Measurements from ENCODE around the gene ANKDD1A. TPM values are rescaled to one million over a fixed set of nuclear protein-coding genes. Genes with fewer than 3 reads are reported as not detected.
A peak's percentile ranks its signal among the peaks of the same experiment; 100 is the strongest.

The ANKDD1A gene
- total RNA-seq, 1 experiment from 2014 or later: 6.8 TPM

DNA sequence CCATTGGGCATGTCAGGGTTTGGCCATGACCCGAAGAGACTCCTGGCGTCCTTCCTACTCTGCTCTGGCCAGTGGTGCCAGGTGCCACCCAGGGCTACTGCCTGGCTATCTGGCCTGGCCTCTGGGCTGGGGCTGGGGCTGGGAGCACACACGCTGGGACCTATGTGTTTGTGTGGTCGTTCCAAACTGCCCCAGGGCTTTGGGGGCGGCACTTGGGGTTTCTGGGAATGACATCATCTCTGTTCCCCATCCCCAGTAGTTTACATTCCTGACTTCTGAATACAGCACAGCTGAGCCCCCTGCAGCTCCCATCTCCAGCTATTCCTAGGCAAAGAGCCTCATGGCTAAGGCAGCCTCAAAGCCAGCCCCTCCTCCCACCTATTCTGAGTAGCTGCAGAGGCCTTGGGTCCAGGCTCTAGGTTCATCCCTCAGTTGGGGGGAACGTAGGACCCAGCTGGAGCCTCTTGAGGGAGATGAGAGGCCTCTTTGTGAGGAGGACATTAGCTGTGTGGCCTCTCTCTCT, 45.6 kb upstream of the ANKDD1A start:
- TF ChIP-seq TCF7L2 (IDR thresholded peaks at IDR 0.05; ENCODE audit: low read depth, low read length): no peak
- TF ChIP-seq REST (IDR thresholded peaks at IDR 0.05; ENCODE audit: insufficient read depth in 1 of 2, low read depth in 2 of 2, low read length in 1 of 2): no peak
- TF ChIP-seq POLR2AphosphoS5 (IDR thresholded peaks at IDR 0.05; ENCODE audit: low read depth, low read length): no peak
- no peak for TF ChIP-seq CTCF (IDR thresholded peaks at IDR 0.05)
- DNase-seq (ENCODE audit: low read depth, low spot score): no peak
- in situ Hi-C loops (cut with HindIII; ENCODE audit: low pct_unique_long_range_greater_than_20kb, low sequenced_read_pairs) (no loop called here), intact Hi-C loops (cut with micrococcal nuclease; ENCODE audit: unreplicated experiment) (no loop called here)
- Histone ChIP-seq H3K9me3 (ENCODE audit: control insufficient read depth, insufficient read depth, low read depth, low read length) (no peaks in the 10 kb centered on the region), H3K27ac (ENCODE audit: low read length) (no peak overlapping the region), H3K36me3 (ENCODE audit: control insufficient read depth, insufficient read depth, low read length) (no peaks in the 10 kb centered on the region), H3K27me3 (ENCODE audit: control insufficient read depth, insufficient read depth, low read length) (no peaks in the 10 kb centered on the region), H3K4me1 (ENCODE audit: control insufficient read depth, insufficient read depth, low read length) (no peaks in the 10 kb centered on the region; the same call in 1 of the 2 replicates), H3K4me3 (ENCODE audit: low read depth in 2 of 2, low read length in 2 of 2) (no peak overlapping the region)
- ATAC-seq: peak; percentile 33; the same call in 1 of the 2 replicates
- ChIA-PET CTCF (no interaction called here), POLR2A (no interaction called here)
- no TSS peak for BruUV-seq (replicated peaks)

GRCh38 chr15:64869501-64869900, 42.2 kb upstream of the ANKDD1A start:
- H3K4me1 ChIP-seq (ENCODE audit: control insufficient read depth, insufficient read depth, low read length): no peaks in the 10 kb centered on the region; the same call in 1 of the 2 replicates
- no peaks in the 10 kb centered on the region for H3K36me3 ChIP-seq (ENCODE audit: control insufficient read depth, insufficient read depth, low read length)
- POLR2A ChIA-PET: no interaction called here
- BruUV-seq (replicated peaks): no TSS peak
- no peaks in the 10 kb centered on the region for H3K9me3 ChIP-seq (ENCODE audit: control insufficient read depth, insufficient read depth, low read depth, low read length)
- H3K27me3 ChIP-seq (ENCODE audit: control insufficient read depth, insufficient read depth, low read length): no peaks in the 10 kb centered on the region
- intact Hi-C loops (cut with micrococcal nuclease; ENCODE audit: unreplicated experiment) (no loop called here), in situ Hi-C loops (cut with HindIII; ENCODE audit: low pct_unique_long_range_greater_than_20kb, low sequenced_read_pairs) (no loop called here)
- no peak overlapping the region for H3K27ac ChIP-seq (ENCODE audit: low read length)
- H3K4me3 ChIP-seq (ENCODE audit: low read depth in 2 of 2, low read length in 2 of 2): no peak overlapping the region
- TF ChIP-seq SIN3A (IDR thresholded peaks at IDR 0.05; ENCODE audit: borderline replicate concordance, insufficient read depth, low read depth, low read length) (no peak), TCF7L2 (IDR thresholded peaks at IDR 0.05; ENCODE audit: low read depth, low read length) (no peak), CTCF (IDR thresholded peaks at IDR 0.05) (no peak), REST (IDR thresholded peaks at IDR 0.05; ENCODE audit: insufficient read depth in 1 of 2, low read depth in 2 of 2, low read length in 1 of 2) (no peak), POLR2AphosphoS5 (IDR thresholded peaks at IDR 0.05; ENCODE audit: low read depth, low read length) (no peak)
- no peak for ATAC-seq
- CTCF ChIA-PET: no interaction called here
- no peak for DNase-seq (ENCODE audit: low read depth, low spot score)

Data from Panc1 (cell line).